Neural cell (in vitro differentiated cells): ENCODE results near the gene HS6ST3. TPM values are rescaled to one million over a fixed set of nuclear protein-coding genes. Genes with fewer than 3 reads are reported as not detected.

Experiments
- H2AFZ ChIP-seq: fragments of 200-600, 300-800 bp; sonication (generic), shearing (Covaris generic); 2 replicates; pipeline ENCODE4 v1.6.0; 2014; ENCODE audit warnings: low read depth, mild to moderate bottlenecking, antibody characterized with exemption, low read length, moderate library complexity
- H3F3A ChIP-seq: fragments of 200-600 bp; shearing (Covaris generic); 2 replicates; pipeline ENCODE4 v1.6.1; 2016; ENCODE audit warnings: mild to moderate bottlenecking, moderate library complexity, mixed read lengths, antibody characterized with exemption, low read length; ENCODE audit not compliant: insufficient read depth, poor library complexity, severe bottlenecking
- H3K27ac ChIP-seq: fragments of 200-600, 300-800 bp; sonication (generic), shearing (Covaris generic); 2 replicates; pipeline ENCODE4 v1.5.1; 2014; ENCODE audit warnings: mild to moderate bottlenecking, low read length, moderate library complexity
- H3K27me3 ChIP-seq: fragments of 300-800, 200-600 bp; sonication (generic), shearing (Covaris generic); 2 replicates; pipeline ENCODE4 v1.6.0; 2014; ENCODE audit warnings: mild to moderate bottlenecking, low read depth, low read length, moderate library complexity; ENCODE audit not compliant: insufficient read depth
- H3K36me3 ChIP-seq: fragments of 300-800, 200-600 bp; sonication (generic), shearing (Covaris generic); 2 replicates; pipeline ENCODE4 v1.5.1; 2014; ENCODE audit warnings: mild to moderate bottlenecking, antibody characterized with exemption, low read length, moderate library complexity; ENCODE audit not compliant: insufficient read depth
- H3K4me2 ChIP-seq: fragments of 300-800, 200-600 bp; sonication (generic), shearing (Covaris generic); 2 replicates; pipeline ENCODE4 v1.6.0; 2014; ENCODE audit warnings: mild to moderate bottlenecking, low read length
- H3K4me3 ChIP-seq: fragments of 300-800, 200-600 bp; sonication (generic), shearing (Covaris generic); 2 replicates; pipeline ENCODE4 v1.5.1; 2014; ENCODE audit warnings: mild to moderate bottlenecking, low read length, moderate library complexity
- H3K79me2 ChIP-seq: fragments of 200-600 bp; shearing (Covaris generic); replicated peaks from 2 replicates; pipeline ENCODE4 v1.6.0; 2014; ENCODE audit warnings: mild to moderate bottlenecking, low read length, moderate library complexity; ENCODE audit not compliant: insufficient read depth
- H3K9ac ChIP-seq: fragments of 300-800, 200-600 bp; sonication (generic), shearing (Covaris generic); 2 replicates; pipeline ENCODE4 v1.6.1; 2016; ENCODE audit warnings: mild to moderate bottlenecking, low read length, mixed read lengths
- H3K9me2 ChIP-seq: fragments of 200-600 bp; shearing (Covaris generic); 2 replicates; pipeline ENCODE4 v1.6.1; 2016; ENCODE audit warnings: mild to moderate bottlenecking, low read length, mixed read lengths; ENCODE audit not compliant: insufficient read depth
- H3K9me3 ChIP-seq: fragments of 200-600, 300-800 bp; sonication (generic), shearing (Covaris generic); 2 replicates; pipeline ENCODE4 v1.6.1; 2016; ENCODE audit warnings: mild to moderate bottlenecking, mixed run types, low read length, moderate library complexity, mixed read lengths
- H4K20me1 ChIP-seq: fragments of 200-600 bp; shearing (Covaris generic); 2 replicates; pipeline ENCODE4 v1.6.1; 2016; ENCODE audit warnings: mild to moderate bottlenecking, mixed run types; ENCODE audit not compliant: insufficient read depth
- CTCF ChIP-seq: fragments of 450-650 bp; IDR thresholded peaks from 2 replicates; pipeline ENCODE4 v1.5.1; 2014; ENCODE audit warnings: antibody characterized with exemption, mild to moderate bottlenecking, moderate library complexity; ENCODE audit not compliant: poor library complexity, severe bottlenecking
- EP300 ChIP-seq: fragments of 450-650 bp; conservative IDR thresholded peaks from 2 replicates; pipeline ENCODE4 v1.6.1; 2014; ENCODE audit warnings: antibody characterized with exemption, mild to moderate bottlenecking, moderate library complexity; ENCODE audit not compliant: poor library complexity, severe bottlenecking
- EZH2 ChIP-seq: fragments of 200-600, 300-800 bp; shearing (Covaris generic), sonication (generic); IDR thresholded peaks from 2 replicates; pipeline ENCODE4 v1.6.1; 2014; ENCODE audit warnings: antibody characterized with exemption, low read length, borderline replicate concordance, mild to moderate bottlenecking; ENCODE audit not compliant: insufficient read depth, poor library complexity, severe bottlenecking
- MXI1 ChIP-seq: fragments of 450-650 bp; conservative IDR thresholded peaks from 2 replicates; pipeline ENCODE4 v1.6.1; 2014; ENCODE audit warnings: antibody characterized with exemption, mild to moderate bottlenecking; ENCODE audit not compliant: poor library complexity, severe bottlenecking
- POLR2AphosphoS5 ChIP-seq: IDR thresholded peaks from 2 replicates; pipeline ENCODE4 v1.6.1; 2012
- RAD21 ChIP-seq: fragments of 450-650 bp; conservative IDR thresholded peaks from 2 replicates; pipeline ENCODE4 v1.6.1; 2014; ENCODE audit warnings: antibody characterized with exemption, mild to moderate bottlenecking, moderate library complexity
- REST ChIP-seq: IDR thresholded peaks from 2 replicates; pipeline ENCODE4 v1.6.1; 2012; ENCODE audit warnings: borderline replicate concordance
- SMC3 ChIP-seq: fragments of 450-650 bp; conservative IDR thresholded peaks from 2 replicates; pipeline ENCODE4 v1.6.1; 2014; ENCODE audit warnings: antibody characterized with exemption, mild to moderate bottlenecking, moderate library complexity; ENCODE audit not compliant: poor library complexity
- TAF1 ChIP-seq: IDR thresholded peaks from 2 replicates; pipeline ENCODE4 v1.6.1; 2012; ENCODE audit warnings: low read depth
- polyA plus RNA-seq: library from polyadenylated mRNA; depleted of rRNA; stranded (reverse); fragments of >200 nt; gene quantifications from 2 replicates; pipeline ENCODE4 v1.2.3, GENCODE V29; 2014

The HS6ST3 gene
- polyA plus RNA-seq, 1 donor from 2014 or later = 10.9 TPM

GRCh38 chr13:96460609-96461008, 370.7 kb downstream of the HS6ST3 start:
- TF ChIP-seq POLR2AphosphoS5 (no peak), REST (no peak), EP300 (no peak), MXI1 (no peak), CTCF (no peak), TAF1 (no peak), EZH2 (no peak), RAD21 (no peak), SMC3 (no peak)
- no peaks in the 10 kb centered on the region for H3K27me3 ChIP-seq
- H3K27ac ChIP-seq = no peak overlapping the region
- H3K9me3 ChIP-seq = no peaks in the 10 kb centered on the region
- H3K9me2 ChIP-seq = no peaks in the 10 kb centered on the region
- H3K36me3 ChIP-seq = no peaks in the 10 kb centered on the region
- no peak overlapping the region for H3K9ac ChIP-seq
- no peaks in the 10 kb centered on the region for H3K79me2 ChIP-seq
- H4K20me1 ChIP-seq = no peaks in the 10 kb centered on the region
- no peaks in the 10 kb centered on the region for H3F3A ChIP-seq
- H3K4me2 ChIP-seq = no peak overlapping the region
- no peak overlapping the region for H2AFZ ChIP-seq
- no peak overlapping the region for H3K4me3 ChIP-seq

- no peak overlapping the region for H3K27ac ChIP-seq
- no peak overlapping the region for H3K9ac ChIP-seq
- H3F3A ChIP-seq = no peaks in the 10 kb centered on the region
- H3K9me3 ChIP-seq = no peaks in the 10 kb centered on the region
- peak; percentile 90 for TF ChIP-seq REST
- no peak for TF ChIP-seq POLR2AphosphoS5
- no peak for TF ChIP-seq EP300
- no peak for TF ChIP-seq CTCF
- TF ChIP-seq SMC3 = no peak
- TF ChIP-seq MXI1 = no peak
- no peak for TF ChIP-seq TAF1
- no peak overlapping the region for H2AFZ ChIP-seq
- no peak overlapping the region for H3K4me2 ChIP-seq
- no peaks in the 10 kb centered on the region for H3K27me3 ChIP-seq
- no peaks in the 10 kb centered on the region for H3K36me3 ChIP-seq
- peak overlapping the region; percentile 11 for H3K4me3 ChIP-seq
- no peaks in the 10 kb centered on the region for H3K9me2 ChIP-seq
- H4K20me1 ChIP-seq = no peaks in the 10 kb centered on the region
- no peaks in the 10 kb centered on the region for H3K79me2 ChIP-seq
These were observed 383.7 kb downstream of the HS6ST3 start for GRCh38 chr13:96473526-96474180.
